H9 (cell line): ENCODE data around the gene SUN2. TPM values are rescaled to one million over a fixed set of nuclear protein-coding genes. Genes with fewer than 3 reads are reported as not detected.

Source experiments
- DNase-seq: peaks from one replicate; pipeline ENCODE4 v3.0.0-alpha.2; 2017
- H2AFZ ChIP-seq: one replicate; pipeline ENCODE4 v1.6.1; 2013; ENCODE audit warnings: mild to moderate bottlenecking, low read length, control low read depth, moderate library complexity
- H2AK5ac ChIP-seq: 2 replicates; pipeline ENCODE4 v1.6.1; 2013; ENCODE audit warnings: low read length, control low read depth, mixed read lengths; ENCODE audit not compliant: insufficient read length
- H2BK120ac ChIP-seq: one replicate; pipeline ENCODE4 v1.6.1; 2013; ENCODE audit warnings: low read depth, mild to moderate bottlenecking, low read length, control low read depth, inconsistent platforms; ENCODE audit not compliant: poor library complexity, severe bottlenecking
- H2BK12ac ChIP-seq: 2 replicates; pipeline ENCODE4 v1.6.1; 2013; ENCODE audit warnings: low read length, control low read depth, mixed read lengths, low read depth; ENCODE audit not compliant: insufficient read length
- H2BK15ac ChIP-seq: 2 replicates; pipeline ENCODE4 v1.6.1; 2013; ENCODE audit warnings: low read depth, low read length, control low read depth
- H2BK20ac ChIP-seq: one replicate; pipeline ENCODE4 v1.6.1; 2013; ENCODE audit warnings: low read depth, mild to moderate bottlenecking, low read length, control low read depth, inconsistent platforms; ENCODE audit not compliant: poor library complexity, severe bottlenecking
- H2BK5ac ChIP-seq: 2 replicates; pipeline ENCODE4 v1.6.1; 2013; ENCODE audit warnings: low read length, control low read depth, mixed read lengths; ENCODE audit not compliant: insufficient read length
- H3K14ac ChIP-seq: 2 replicates; pipeline ENCODE4 v1.6.1; 2013; ENCODE audit warnings: low read length, control low read depth; ENCODE audit not compliant: insufficient read depth
- H3K18ac ChIP-seq: 2 replicates; pipeline ENCODE4 v1.6.1; 2013; ENCODE audit warnings: low read depth, mild to moderate bottlenecking, mixed read lengths, low read length, control low read depth; ENCODE audit not compliant: insufficient read length
- H3K23ac ChIP-seq: 2 replicates; pipeline ENCODE4 v1.6.1; 2013; ENCODE audit warnings: low read length, control low read depth, mixed read lengths, low read depth; ENCODE audit not compliant: insufficient read length
- H3K23me2 ChIP-seq: 2 replicates; pipeline ENCODE4 v1.6.1; 2013; ENCODE audit warnings: low read depth, mild to moderate bottlenecking, mixed read lengths, low read length, control low read depth; ENCODE audit not compliant: insufficient read length, poor library complexity, severe bottlenecking
- H3K27ac ChIP-seq: 2 replicates; pipeline ENCODE4 v1.5.1; 2013; ENCODE audit warnings: low read length, control low read depth, mixed read lengths, low read depth; ENCODE audit not compliant: insufficient read length
- H3K27me3 ChIP-seq: 2 replicates; pipeline ENCODE4 v1.6.1; 2013; ENCODE audit warnings: low read length, control low read depth, inconsistent platforms; ENCODE audit not compliant: insufficient read depth
- H3K4ac ChIP-seq: 2 replicates; pipeline ENCODE4 v1.6.1; 2013; ENCODE audit warnings: low read depth, mild to moderate bottlenecking, control low read depth, inconsistent platforms, low read length, moderate library complexity
- H3K4me1 ChIP-seq: 2 replicates; pipeline ENCODE4 v1.6.1; 2013; ENCODE audit warnings: low read length, control low read depth, inconsistent platforms; ENCODE audit not compliant: insufficient read depth
- H3K4me2 ChIP-seq: 2 replicates; pipeline ENCODE4 v1.6.1; 2013; ENCODE audit warnings: low read length, control low read depth, mixed read lengths; ENCODE audit not compliant: insufficient read length, insufficient read depth
- H3K56ac ChIP-seq: 2 replicates; pipeline ENCODE4 v1.6.1; 2013; ENCODE audit warnings: low read depth, mild to moderate bottlenecking, mixed read lengths, low read length, control low read depth; ENCODE audit not compliant: insufficient read length
- H3K79me1 ChIP-seq: 2 replicates; pipeline ENCODE4 v1.6.1; 2013; ENCODE audit warnings: low read depth, mild to moderate bottlenecking, moderate library complexity, low read length, control low read depth, inconsistent platforms; ENCODE audit not compliant: insufficient read depth, poor library complexity, severe bottlenecking
- H3K79me2 ChIP-seq: 2 replicates; pipeline ENCODE4 v1.6.1; 2013; ENCODE audit warnings: low read length, control low read depth, inconsistent platforms; ENCODE audit not compliant: insufficient read depth
- H3K9ac ChIP-seq: 2 replicates; pipeline ENCODE4 v1.6.1; 2013; ENCODE audit warnings: low read length, control low read depth, mixed read lengths; ENCODE audit not compliant: insufficient read length; ENCODE audit errors: extremely low read depth
- H3K9me3 ChIP-seq: one replicate; pipeline ENCODE4 v1.6.1; 2013; ENCODE audit warnings: low read depth, low read length, inconsistent platforms; ENCODE audit not compliant: control insufficient read depth
- H3T11ph ChIP-seq: one replicate; pipeline ENCODE4 v1.6.1; 2013; ENCODE audit warnings: mild to moderate bottlenecking, low read length, control low read depth, inconsistent platforms
- H4K20me1 ChIP-seq: one replicate; pipeline ENCODE4 v1.6.1; 2013; ENCODE audit not compliant: control insufficient read depth, insufficient read length, insufficient read depth
- H4K5ac ChIP-seq: 2 replicates; pipeline ENCODE4 v1.6.1; 2013; ENCODE audit warnings: low read depth, mild to moderate bottlenecking, mixed read lengths, low read length, control low read depth; ENCODE audit not compliant: insufficient read length
- H4K8ac ChIP-seq: replicated peaks from 2 replicates; pipeline ENCODE4 v1.6.1; 2013; ENCODE audit warnings: low read length, control low read depth, mixed read lengths, low read depth; ENCODE audit not compliant: insufficient read length
- H4K91ac ChIP-seq: 2 replicates; pipeline ENCODE4 v1.6.1; 2013; ENCODE audit warnings: low read depth, mild to moderate bottlenecking, moderate library complexity, mixed read lengths, low read length, control low read depth; ENCODE audit not compliant: insufficient read length
- H3K27ac Mint-ChIP-seq, 3 experiments: 2 replicates in 2 of 3; 3 replicates in 1 of 3; pipeline ENCODE4 v1.8.0; 2020 to 2021; ENCODE audit warnings: mixed read lengths in 3 of 3, mild to moderate bottlenecking in 1 of 3, moderate library complexity in 1 of 3
- H3K27me3 Mint-ChIP-seq: 2 replicates; pipeline ENCODE4 v1.8.0; 2021; ENCODE audit warnings: low read depth, mild to moderate bottlenecking, moderate library complexity, mixed read lengths
- H3K36me3 Mint-ChIP-seq, 3 experiments: 2 replicates in 2 of 3; 3 replicates in 1 of 3; pipeline ENCODE4 v1.8.0; 2020 to 2021; ENCODE audit warnings: low read depth in 3 of 3, mixed read lengths in 3 of 3; ENCODE audit not compliant: insufficient read depth in 1 of 3
- H3K4me1 Mint-ChIP-seq, 2 experiments: 2 replicates each; pipeline ENCODE4 v1.8.0; 2020; ENCODE audit warnings: mixed read lengths in 2 of 2
- H3K4me3 Mint-ChIP-seq, 2 experiments: 2 replicates in 1 of 2; 3 replicates in 1 of 2; pipeline ENCODE4 v1.8.0; 2020 to 2021; ENCODE audit warnings: mild to moderate bottlenecking in 2 of 2, mixed read lengths in 2 of 2, moderate library complexity in 1 of 2
- H3K9me3 Mint-ChIP-seq, 2 experiments: 2 replicates in 1 of 2; 3 replicates in 1 of 2; pipeline ENCODE4 v1.8.0; 2020; ENCODE audit warnings: mild to moderate bottlenecking in 2 of 2, mixed read lengths in 2 of 2, moderate library complexity in 1 of 2
- WGBS: extraction: QIAGEN DNeasy Blood & Tissue Kit; methylation state at CpG from one replicate; pipeline ENCODE4 v1.1.7; 2013; ENCODE audit warnings: missing lambda C conversion rate, low lambda C conversion rate, mixed read lengths; ENCODE audit not compliant: insufficient read length; ENCODE audit errors: extremely low coverage; 5-methylcytosine and 5-hydroxymethylcytosine counted together
- total RNA-seq: library from RNA; stranded (reverse); gene quantifications from 2 replicates; pipeline ENCODE4 v1.2.1, GENCODE V29; 2021
- TF ChIP-seq, protein P1 (sequence below): fragments of 200-600 bp; sonication (generic); conservative IDR thresholded peaks from 3 replicates; pipeline ENCODE4 v1.8.0; 2021; ENCODE audit warnings: antibody characterized with exemption, mild to moderate bottlenecking

SUN2 gene
- total RNA-seq, 1 experiment from 2014 or later, result 12.0 TPM

DNA sequence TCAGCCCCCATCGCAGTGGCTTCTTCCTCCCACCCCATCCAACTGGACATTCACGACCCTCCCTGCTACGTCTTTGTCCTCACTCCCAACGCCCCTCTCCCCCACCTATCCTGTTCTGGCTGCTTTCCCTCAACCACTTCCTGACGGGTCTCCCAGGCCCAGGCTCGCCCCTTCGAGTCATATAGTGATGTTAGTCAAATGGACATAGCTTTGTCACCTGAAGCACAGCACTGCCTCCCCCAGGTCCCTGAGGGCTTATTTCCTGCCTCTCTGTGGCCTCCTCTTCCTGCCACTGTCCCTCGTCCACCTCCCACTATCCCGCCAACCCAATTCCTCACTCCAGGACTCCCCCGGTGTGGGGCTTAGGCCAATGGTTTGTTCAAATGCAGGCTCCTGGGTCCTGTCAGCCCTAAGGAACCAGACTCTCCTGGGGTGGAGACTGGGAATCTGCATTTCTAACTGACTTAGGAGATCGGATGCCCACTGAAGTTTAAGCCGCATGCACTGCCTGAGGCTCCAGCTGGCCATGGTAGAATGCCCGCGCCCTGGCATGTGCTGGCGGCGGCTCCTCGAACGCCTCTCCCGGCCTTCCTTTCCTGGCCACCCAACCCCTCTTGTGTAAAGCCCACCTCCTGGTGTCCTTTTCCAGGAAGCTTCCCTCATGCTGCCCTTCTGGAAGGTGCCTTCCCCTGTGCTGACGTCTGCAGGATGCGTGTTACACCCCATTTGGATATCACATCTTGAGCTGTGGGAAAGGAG is 18.3 kb downstream of the SUN2 start:
- Histone ChIP-seq H4K5ac (no peak overlapping the region), H3K9me3 (no peaks in the 10 kb centered on the region), H3K56ac (no peak overlapping the region), H3K27me3 (no peaks in the 10 kb centered on the region), H3K4me1 (no peaks in the 10 kb centered on the region), H3K79me2 (no peaks in the 10 kb centered on the region), H4K20me1 (no peaks in the 10 kb centered on the region), H2BK120ac (no peak overlapping the region), H2BK20ac (no peak overlapping the region), H3T11ph (no peak overlapping the region), H4K91ac (no peak overlapping the region), H3K4me2 (no peak overlapping the region), H4K8ac (no peak overlapping the region), H3K79me1 (no peaks in the 10 kb centered on the region), H3K27ac (no peak overlapping the region), H3K18ac (no peak overlapping the region), H3K23me2 (no peaks in the 10 kb centered on the region), H2BK15ac (no peak overlapping the region), H3K9ac (no peak overlapping the region), H2AFZ (no peak overlapping the region), H3K23ac (no peak overlapping the region), H2BK12ac (no peak overlapping the region), H2BK5ac (no peak overlapping the region), H3K4ac (no peak overlapping the region), H2AK5ac (no peak overlapping the region), H3K14ac (no peak overlapping the region; the same call in 1 of the 2 replicates)
- DNase-seq, result no peak
- TF ChIP-seq, protein P1, sequence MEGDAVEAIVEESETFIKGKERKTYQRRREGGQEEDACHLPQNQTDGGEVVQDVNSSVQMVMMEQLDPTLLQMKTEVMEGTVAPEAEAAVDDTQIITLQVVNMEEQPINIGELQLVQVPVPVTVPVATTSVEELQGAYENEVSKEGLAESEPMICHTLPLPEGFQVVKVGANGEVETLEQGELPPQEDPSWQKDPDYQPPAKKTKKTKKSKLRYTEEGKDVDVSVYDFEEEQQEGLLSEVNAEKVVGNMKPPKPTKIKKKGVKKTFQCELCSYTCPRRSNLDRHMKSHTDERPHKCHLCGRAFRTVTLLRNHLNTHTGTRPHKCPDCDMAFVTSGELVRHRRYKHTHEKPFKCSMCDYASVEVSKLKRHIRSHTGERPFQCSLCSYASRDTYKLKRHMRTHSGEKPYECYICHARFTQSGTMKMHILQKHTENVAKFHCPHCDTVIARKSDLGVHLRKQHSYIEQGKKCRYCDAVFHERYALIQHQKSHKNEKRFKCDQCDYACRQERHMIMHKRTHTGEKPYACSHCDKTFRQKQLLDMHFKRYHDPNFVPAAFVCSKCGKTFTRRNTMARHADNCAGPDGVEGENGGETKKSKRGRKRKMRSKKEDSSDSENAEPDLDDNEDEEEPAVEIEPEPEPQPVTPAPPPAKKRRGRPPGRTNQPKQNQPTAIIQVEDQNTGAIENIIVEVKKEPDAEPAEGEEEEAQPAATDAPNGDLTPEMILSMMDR, result no peak
- H3K27ac Mint-ChIP-seq, result peak overlapping the region in 2 of 3 experiments; percentile 30 to 81; a peak in 2 of 7 replicates
- H3K4me3 Mint-ChIP-seq, result no peak overlapping the region
- WGBS, result no CpG with 5 or more reads among the region's 21 CpGs
- H3K9me3 Mint-ChIP-seq, result no peaks in the 10 kb centered on the region
- H3K36me3 Mint-ChIP-seq, result peaks cover 10 to 72% (median 34%) of the 10 kb centered on the region in 3 experiments
- H3K27me3 Mint-ChIP-seq, result no peaks in the 10 kb centered on the region; the same call in 1 of the 2 replicates
- H3K4me1 Mint-ChIP-seq, result 0 out of 4 replicates have a peak, but pooled peaks cover 0 to 3% of the 10 kb centered on the region in 2 experiments
